WTC11 (cell line): ENCODE measurements around the gene MYCBP. TPM values are rescaled to one million over a fixed set of nuclear protein-coding genes. Genes with fewer than 3 reads are reported as not detected.

Experiments used
- ATAC-seq: fragments of 200-7000 bp; cut with Tn5 transposase; 2 replicates; pipeline ENCODE4 v1.10.0; 2021; ENCODE audit warnings: mild to moderate bottlenecking, moderate library complexity
- CTCF ChIA-PET: fragments of 300-600 bp; sonication (Branson Sonifier 250); formaldehyde crosslinking; loops from one replicate; lab custom pipeline; 2021; ENCODE audit warnings: antibody characterized with exemption; lab: Charles Lee
- POLR2A ChIA-PET: fragments of 350-600 bp; sonication (Branson Sonifier 250); formaldehyde crosslinking; loops from one replicate; lab custom pipeline; 2021; ENCODE audit warnings: antibody characterized with exemption; lab: Charles Lee
- DNase-seq: peaks from one replicate; pipeline ENCODE4 v3.0.0; 2021; ENCODE audit warnings: low spot score
- H3K27ac Mint-ChIP-seq: 2 replicates; pipeline ENCODE4 v1.8.0; 2021; ENCODE audit warnings: mixed read lengths
- H3K27me3 Mint-ChIP-seq: 2 replicates; pipeline ENCODE4 v1.8.0; 2021; ENCODE audit warnings: low read depth, mild to moderate bottlenecking, moderate library complexity, mixed read lengths
- H3K36me3 Mint-ChIP-seq: 2 replicates; pipeline ENCODE4 v1.8.0; 2021; ENCODE audit warnings: mixed read lengths
- H3K4me1 Mint-ChIP-seq: 2 replicates; pipeline ENCODE4 v1.8.0; 2022; ENCODE audit warnings: mixed read lengths
- H3K4me3 Mint-ChIP-seq: 2 replicates; pipeline ENCODE4 v1.8.0; 2021; ENCODE audit warnings: mild to moderate bottlenecking, moderate library complexity, mixed read lengths
- H3K9me3 Mint-ChIP-seq: 2 replicates; pipeline ENCODE4 v1.8.0; 2021; ENCODE audit warnings: mixed read lengths
- ARID4B ChIP-seq: sonication (generic); formaldehyde crosslinking; IDR thresholded peaks from 2 replicates; pipeline ENCODE4 v1.8.0; 2023; ENCODE audit warnings: missing genetic modification reagents, mild to moderate bottlenecking, borderline replicate concordance
- ATF1 ChIP-seq: sonication (generic); formaldehyde crosslinking; IDR thresholded peaks from 2 replicates; pipeline ENCODE4 v1.8.1; 2023; ENCODE audit warnings: mild to moderate bottlenecking, moderate library complexity, missing genetic modification reagents
- CBFB ChIP-seq: sonication (generic); formaldehyde crosslinking; IDR thresholded peaks from 2 replicates; pipeline ENCODE4 v1.8.1; 2022; ENCODE audit warnings: mild to moderate bottlenecking, low read depth, missing genetic modification reagents
- ELF4 ChIP-seq: sonication (generic); formaldehyde crosslinking; IDR thresholded peaks from 2 replicates; pipeline ENCODE4 v1.8.1; 2022; ENCODE audit warnings: low read depth, mild to moderate bottlenecking, moderate library complexity, missing genetic modification reagents
- ERG ChIP-seq: fragments of 250-450 bp; sonication (Bioruptor Pico); IDR thresholded peaks from 2 replicates; pipeline ENCODE4 v1.8.0; 2021; ENCODE audit warnings: mild to moderate bottlenecking
- ESRRA ChIP-seq: sonication (generic); formaldehyde crosslinking; IDR thresholded peaks from 2 replicates; pipeline ENCODE4 v1.8.1; 2022; ENCODE audit warnings: mild to moderate bottlenecking, missing genetic modification reagents, borderline replicate concordance
- FOXK1 ChIP-seq: sonication (generic); formaldehyde crosslinking; IDR thresholded peaks from 2 replicates; pipeline ENCODE4 v1.8.0; 2022; ENCODE audit warnings: mild to moderate bottlenecking, moderate library complexity, missing genetic modification reagents
- IRF1 ChIP-seq: sonication (generic); formaldehyde crosslinking; IDR thresholded peaks from 2 replicates; pipeline ENCODE4 v1.8.0; 2023; ENCODE audit warnings: missing genetic modification reagents
- IRF2 ChIP-seq: sonication (generic); formaldehyde crosslinking; IDR thresholded peaks from 2 replicates; pipeline ENCODE4 v1.8.0; 2022; ENCODE audit warnings: low read depth, missing genetic modification reagents, borderline replicate concordance
- KAT7 ChIP-seq: sonication (generic); formaldehyde crosslinking; IDR thresholded peaks from 2 replicates; pipeline ENCODE4 v1.8.1; 2023; ENCODE audit warnings: missing genetic modification reagents, mild to moderate bottlenecking, borderline replicate concordance
- MXD4 ChIP-seq: fragments of 250-450 bp; sonication (Bioruptor Pico); IDR thresholded peaks from 2 replicates; pipeline ENCODE4 v1.8.0; 2021; ENCODE audit warnings: mild to moderate bottlenecking, moderate library complexity, borderline replicate concordance
- NFATC4 ChIP-seq: fragments of 250-450 bp; sonication (Bioruptor Pico); IDR thresholded peaks from 2 replicates; pipeline ENCODE4 v1.9.0; 2021; ENCODE audit warnings: mild to moderate bottlenecking
- NFYB ChIP-seq: sonication (generic); formaldehyde crosslinking; conservative IDR thresholded peaks from 2 replicates; pipeline ENCODE4 v1.8.0; 2022; ENCODE audit warnings: low read depth, missing genetic modification reagents
- NR1H2 ChIP-seq: sonication (generic); formaldehyde crosslinking; IDR thresholded peaks from 2 replicates; pipeline ENCODE4 v1.9.0; 2021; ENCODE audit warnings: mild to moderate bottlenecking, moderate library complexity, missing genetic modification reagents
- NR2C2 ChIP-seq: sonication (generic); formaldehyde crosslinking; IDR thresholded peaks from 2 replicates; pipeline ENCODE4 v1.8.0; 2022; ENCODE audit warnings: mild to moderate bottlenecking, missing genetic modification reagents
- NR3C1 ChIP-seq: sonication (generic); formaldehyde crosslinking; conservative IDR thresholded peaks from 2 replicates; pipeline ENCODE4 v1.8.1; 2023; ENCODE audit warnings: low read depth, mild to moderate bottlenecking, missing genetic modification reagents
- SP1 ChIP-seq: sonication (generic); formaldehyde crosslinking; conservative IDR thresholded peaks from 2 replicates; pipeline ENCODE4 v1.8.1; 2022; ENCODE audit warnings: missing genetic modification reagents
- TEAD1 ChIP-seq: sonication (generic); formaldehyde crosslinking; IDR thresholded peaks from 2 replicates; pipeline ENCODE4 v1.8.0; 2022; ENCODE audit warnings: mild to moderate bottlenecking, missing genetic modification reagents
- TP53 ChIP-seq: sonication (generic); formaldehyde crosslinking; IDR thresholded peaks from 2 replicates; pipeline ENCODE4 v1.8.1; 2023; ENCODE audit warnings: mild to moderate bottlenecking, missing genetic modification reagents
- ZBTB21 ChIP-seq: sonication (generic); formaldehyde crosslinking; IDR thresholded peaks from 2 replicates; pipeline ENCODE4 v1.8.1; 2023; ENCODE audit warnings: mild to moderate bottlenecking, missing genetic modification reagents, borderline replicate concordance
- ZNF317 ChIP-seq: sonication (generic); formaldehyde crosslinking; IDR thresholded peaks from 2 replicates; pipeline ENCODE4 v1.8.1; 2023; ENCODE audit warnings: low read depth, mild to moderate bottlenecking, moderate library complexity, missing genetic modification reagents, borderline replicate concordance
- ZNF512 ChIP-seq: sonication (generic); formaldehyde crosslinking; IDR thresholded peaks from 2 replicates; pipeline ENCODE4 v1.8.1; 2022; ENCODE audit warnings: missing genetic modification reagents, borderline replicate concordance
- total RNA-seq: library from RNA; stranded (reverse); gene quantifications from 3 replicates; pipeline ENCODE4 v1.2.3, GENCODE V29; 2021

The MYCBP gene
- total RNA-seq, 1 experiment from 2014 or later = 31.4 TPM

GRCh38 chr1:38872401-38873026 is 634 bp downstream of the MYCBP start:
- Mint-ChIP-seq H3K36me3 (peaks cover 4% of the 10 kb centered on the region; the same call in 1 of the 2 replicates), H3K27me3 (no peaks in the 10 kb centered on the region), H3K4me1 (peaks cover 12% of the 10 kb centered on the region), H3K4me3 (peak overlapping the region; percentile 92), H3K9me3 (no peaks in the 10 kb centered on the region), H3K27ac (no peak overlapping the region)
- DNase-seq = peak; percentile 20
- no peak for ATAC-seq
- CTCF ChIA-PET = interaction anchor here (0.6 to 2.9 kb wide), 3 partner anchors 39 to 219 kb away, joined by 3 to 9 read pairs (median 5); no protein-coding TSS in a partner anchor
- POLR2A ChIA-PET = interaction anchor here (1.5 kb wide), 1 partner anchor 154 kb away, joined by 6 read pairs; the partner anchor contains the start of gene NDUFS5
- no peak for TF ChIP-seq MXD4 (CRISPR knock-in tag)

- ATAC-seq = no peak
- DNase-seq = no peak
- Mint-ChIP-seq H3K27me3 (no peaks in the 10 kb centered on the region), H3K4me1 (peaks cover 12% of the 10 kb centered on the region), H3K9me3 (no peaks in the 10 kb centered on the region), H3K4me3 (no peak overlapping the region), H3K36me3 (peaks cover 4% of the 10 kb centered on the region; the same call in 1 of the 2 replicates), H3K27ac (no peak overlapping the region)
- no peak for TF ChIP-seq KAT7
- TF ChIP-seq MXD4 (CRISPR knock-in tag) = no peak
- TF ChIP-seq FOXK1 (CRISPR knock-in tag) = no peak
- no peak for TF ChIP-seq CBFB
- ChIA-PET POLR2A (no interaction called here), CTCF (no interaction called here)
Observed at GRCh38 chr1:38870996-38871395, 2.2 kb downstream of the MYCBP start.

- DNase-seq (no peak), ATAC-seq (no peak)
- CTCF ChIA-PET = no interaction called here
- no peak overlapping the region for H3K27ac Mint-ChIP-seq
- peaks cover 2% of the 10 kb centered on the region for H3K4me1 Mint-ChIP-seq
- H3K4me3 Mint-ChIP-seq = no peak overlapping the region
- no peak for TF ChIP-seq NFYB (CRISPR knock-in tag)
- TF ChIP-seq ESRRA (CRISPR knock-in tag) = no peak
- no peak for TF ChIP-seq ATF1 (CRISPR knock-in tag)
- no peak for TF ChIP-seq ARID4B (CRISPR knock-in tag)
- TF ChIP-seq IRF2 (CRISPR knock-in tag) = no peak
- no peak for TF ChIP-seq TP53
- TF ChIP-seq NR2C2 (CRISPR knock-in tag) = no peak
- no peak for TF ChIP-seq ZNF317
- no peak for TF ChIP-seq NR3C1
- no peak for TF ChIP-seq ZNF512 (CRISPR knock-in tag)
- TF ChIP-seq SP1 (CRISPR knock-in tag) = no peak
- no peak for TF ChIP-seq KAT7
- TF ChIP-seq TEAD1 (CRISPR knock-in tag) = no peak
- no peak for TF ChIP-seq IRF1 (CRISPR knock-in tag)
- TF ChIP-seq ELF4 (CRISPR knock-in tag) = no peak
- TF ChIP-seq NR1H2 (CRISPR knock-in tag) = no peak
- TF ChIP-seq ERG (CRISPR knock-in tag) = no peak
- no peak for TF ChIP-seq ZBTB21 (CRISPR knock-in tag)
- TF ChIP-seq MXD4 (CRISPR knock-in tag) = no peak
- TF ChIP-seq NFATC4 (CRISPR knock-in tag) = no peak
- POLR2A ChIA-PET = no interaction called here
- H3K36me3 Mint-ChIP-seq = peaks cover 4% of the 10 kb centered on the region; the same call in 1 of the 2 replicates
- H3K9me3 Mint-ChIP-seq = no peaks in the 10 kb centered on the region
- H3K27me3 Mint-ChIP-seq = no peaks in the 10 kb centered on the region
Observed at GRCh38 chr1:38867208-38867607, 5.9 kb downstream of the MYCBP start.
